HS-27A (cell line): ENCODE measurements around the gene DTX1.

Source experiments
- DNase-seq: peaks from one replicate; pipeline ENCODE4 v3.0.0-alpha.2; 2012; ENCODE audit warnings: low read depth, missing footprints

DTX1 gene

DNA sequence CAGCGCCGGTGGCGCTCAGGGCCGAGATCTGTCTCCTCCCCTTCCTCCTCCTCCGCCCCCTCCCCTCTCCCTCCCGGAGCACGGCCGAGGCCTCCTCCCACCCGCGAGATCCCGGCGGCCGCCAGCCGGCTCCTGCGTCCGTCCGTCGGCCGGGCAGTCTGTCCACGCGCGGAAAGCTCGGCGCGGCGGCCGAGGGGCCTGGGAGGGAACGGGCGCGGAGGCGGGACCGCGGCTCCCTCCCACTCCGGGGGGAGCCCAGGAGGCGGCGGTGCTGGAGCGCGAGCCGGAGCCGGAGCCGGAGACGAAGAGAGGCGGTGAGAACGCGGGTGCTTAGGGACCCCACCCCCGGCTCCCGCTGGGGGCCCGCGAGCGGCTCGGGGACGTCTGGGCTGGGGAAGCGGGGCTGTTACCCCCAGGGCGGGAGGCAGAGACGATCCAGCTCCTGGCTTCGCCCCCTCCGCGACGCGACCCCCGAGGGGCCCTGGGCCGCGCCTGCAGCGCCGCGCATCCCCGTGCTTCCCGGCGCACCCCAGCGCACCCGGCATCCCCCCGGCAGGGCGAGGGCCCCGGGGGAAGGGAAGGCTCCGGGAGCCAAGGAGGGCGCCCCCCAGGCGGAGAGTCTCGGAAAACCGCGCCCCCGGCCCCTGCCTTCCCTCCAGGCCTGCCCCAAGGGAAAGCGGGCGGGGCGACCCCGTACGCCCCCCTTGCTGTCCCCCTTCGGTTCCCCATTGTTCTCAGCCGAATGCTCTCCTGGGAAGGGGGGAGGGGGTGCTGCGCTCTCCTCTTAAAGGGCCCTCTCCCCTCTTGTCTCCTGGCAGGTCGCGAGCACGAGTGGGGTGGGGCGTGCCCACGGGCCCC, at the start of gene DTX1:
Gene DTX1, plus strand, starts transcription at position 100 of the 858 bp plus-strand sequence. CDS start 1,463 bp downstream, outside the sequence.
- DNase-seq = no peak

DNA sequence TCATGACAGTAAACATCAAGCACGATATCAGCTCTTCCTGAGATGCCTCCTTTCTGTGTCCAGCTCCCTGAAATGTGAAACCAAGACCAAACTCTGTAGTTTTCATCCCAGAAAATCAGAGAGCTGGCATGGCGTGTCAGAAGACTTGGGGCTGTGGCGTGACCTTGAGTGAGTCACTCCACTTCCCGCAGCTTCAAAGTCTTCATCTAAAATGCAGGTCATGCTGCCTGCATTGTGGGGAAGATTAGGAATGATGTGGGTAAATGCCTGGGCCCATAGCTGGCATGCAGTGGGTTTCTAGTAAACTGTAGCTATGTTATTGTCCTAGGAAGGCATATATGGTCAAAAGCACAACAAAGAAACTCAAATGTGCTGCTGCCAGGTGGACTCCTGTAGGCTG, 49.4 kb upstream of the DTX1 start:
- DNase-seq = peak; percentile 82

GRCh38 chr12:113010701-113011100, 45.8 kb upstream of the DTX1 start:
- no peak for DNase-seq

DNA sequence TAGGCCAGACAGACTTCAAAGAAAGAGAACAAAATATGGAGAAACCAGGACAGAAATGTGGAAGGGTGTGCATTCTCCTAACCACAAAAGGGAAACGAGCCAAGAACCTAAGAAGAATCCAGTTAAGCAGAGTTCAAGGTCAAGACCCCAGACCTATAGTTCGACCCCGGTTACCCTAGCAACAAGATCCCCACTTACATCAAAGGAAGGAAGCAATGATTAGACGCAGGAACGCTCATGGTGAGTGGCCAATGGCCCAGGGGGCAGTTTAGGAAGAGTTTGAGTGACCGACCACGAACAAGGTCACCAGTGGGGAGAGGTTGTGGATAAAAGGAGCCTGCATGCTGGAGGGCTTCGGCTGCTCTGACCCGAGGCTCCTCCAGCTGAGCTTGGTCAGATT, 42.0 kb upstream of the DTX1 start:
- DNase-seq = no peak

DNA sequence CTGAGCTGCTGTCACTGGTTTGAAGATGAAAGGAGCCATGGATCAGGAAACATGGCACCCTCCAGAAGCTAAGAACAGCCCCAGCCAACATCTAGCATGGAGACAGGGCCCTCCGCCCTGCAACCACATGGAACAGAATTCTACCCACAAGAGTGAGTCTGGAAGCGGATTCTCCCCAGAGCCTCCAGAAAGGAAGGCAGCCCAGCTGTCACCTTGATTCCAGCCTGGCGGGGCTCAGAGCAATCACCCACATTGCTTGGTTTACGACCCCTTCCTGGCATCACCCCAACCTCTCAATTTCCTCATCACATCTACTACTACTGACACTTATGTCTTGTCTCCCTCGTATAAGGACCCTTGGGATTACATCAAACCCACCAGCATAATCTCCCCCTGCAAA, 39.7 kb upstream of the DTX1 start:
- no peak for DNase-seq

DNA sequence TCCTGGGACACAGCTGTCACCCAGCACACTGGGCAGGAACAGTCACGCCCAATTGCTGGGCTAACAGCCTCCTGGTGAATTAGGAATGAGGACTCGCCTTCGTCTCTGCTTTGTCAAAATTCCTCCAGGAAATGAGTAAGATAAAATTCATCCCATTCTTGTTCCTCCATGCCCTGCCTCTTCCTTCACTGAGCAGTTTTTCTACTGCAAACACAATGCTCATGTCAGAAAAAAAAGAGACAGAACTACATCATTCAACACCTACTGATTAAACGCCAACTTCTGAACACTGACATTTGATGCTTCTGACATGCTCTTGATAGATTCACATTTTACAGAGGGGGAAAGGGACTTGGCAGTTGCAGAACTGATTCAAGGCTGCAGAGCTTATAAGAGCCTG, 37.5 kb upstream of the DTX1 start:
- no peak for DNase-seq

- no peak for DNase-seq
Measured at GRCh38 chr12:113021500-113021899, 35.0 kb upstream of the DTX1 start.

GRCh38 chr12:113022563-113023297, 33.8 kb upstream of the DTX1 start:
- DNase-seq = no peak

GRCh38 chr12:113027726-113028125, 28.8 kb upstream of the DTX1 start:
- no peak for DNase-seq

DNA sequence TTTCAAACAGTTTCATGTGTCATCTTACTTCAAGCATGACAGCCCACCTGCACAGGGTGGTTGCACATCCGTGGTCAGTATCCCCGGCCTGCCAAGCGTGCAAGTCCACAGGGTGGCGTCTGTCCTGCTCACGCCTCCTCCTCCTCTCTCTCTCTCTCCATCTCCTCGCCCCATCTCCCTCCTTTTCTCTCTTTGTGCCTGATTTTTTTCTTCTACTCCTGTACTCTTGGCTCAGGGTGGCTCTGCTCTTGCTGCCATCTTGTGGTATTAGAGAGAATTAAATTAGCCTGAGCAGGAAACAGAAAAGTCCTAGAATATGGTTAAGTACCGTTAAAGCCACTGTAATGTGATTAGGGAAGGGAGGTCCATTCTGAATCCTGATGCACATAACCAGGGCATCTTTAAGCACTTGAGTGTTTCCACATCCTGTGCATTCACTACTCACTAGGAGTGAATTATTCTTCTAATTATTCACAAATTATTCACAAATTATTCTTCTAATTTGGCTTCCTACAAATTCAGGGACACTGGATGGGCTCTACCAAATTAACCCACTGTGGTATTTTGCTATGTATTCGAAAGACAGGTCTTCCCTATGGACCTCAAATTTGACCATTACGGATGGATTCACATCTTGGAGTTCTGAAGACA, 25.5 kb upstream of the DTX1 start:
- no peak for DNase-seq

DNA sequence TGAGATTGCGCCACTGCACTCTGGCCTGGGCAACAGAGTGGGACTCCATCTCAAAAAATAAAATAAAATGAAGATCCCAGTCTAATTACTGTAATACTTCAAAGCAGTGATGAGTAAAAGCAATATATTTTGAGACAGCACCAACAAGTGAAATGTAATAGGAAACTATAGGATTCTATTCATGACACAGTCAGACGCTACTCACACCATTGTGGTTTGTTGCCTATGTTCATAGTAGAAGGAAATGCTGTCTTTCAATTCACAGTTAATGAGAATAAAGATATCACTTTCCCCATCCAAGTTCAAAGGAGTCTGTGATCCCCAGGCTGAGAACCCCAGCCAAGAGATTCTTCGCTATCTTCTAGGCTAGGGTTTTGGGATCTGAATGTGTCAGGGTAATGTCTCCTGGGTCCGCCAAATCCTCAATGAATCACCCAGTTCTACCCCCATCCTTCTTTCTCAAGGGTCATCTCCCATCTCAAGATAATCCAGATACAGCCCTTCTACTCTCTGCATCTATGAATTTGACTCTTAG, 16.6 kb upstream of the DTX1 start:
- DNase-seq = no peak

DNA sequence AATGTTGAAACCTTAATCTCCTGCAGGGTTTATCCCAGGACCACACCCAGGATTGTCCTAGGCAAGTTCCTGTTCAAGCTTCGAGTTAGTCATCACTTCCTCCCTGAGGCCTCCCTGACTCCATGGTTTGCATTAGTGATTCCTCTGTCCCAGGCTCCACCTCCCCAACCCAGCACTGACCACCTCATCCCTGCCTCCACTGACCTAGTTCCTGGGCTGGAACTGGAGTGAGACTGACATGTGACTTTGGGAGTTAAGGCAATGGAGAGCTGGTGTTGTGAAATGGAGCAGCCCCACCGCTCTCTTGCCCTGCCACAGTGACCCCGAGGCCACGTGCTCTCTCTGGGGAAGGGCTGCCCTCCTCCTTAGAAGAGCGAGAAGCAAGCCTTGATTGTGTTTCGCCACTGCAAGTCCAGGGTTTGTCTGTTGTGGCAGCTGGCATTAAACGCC, 15.8 kb upstream of the DTX1 start:
- peak; percentile 84 for DNase-seq

DNA sequence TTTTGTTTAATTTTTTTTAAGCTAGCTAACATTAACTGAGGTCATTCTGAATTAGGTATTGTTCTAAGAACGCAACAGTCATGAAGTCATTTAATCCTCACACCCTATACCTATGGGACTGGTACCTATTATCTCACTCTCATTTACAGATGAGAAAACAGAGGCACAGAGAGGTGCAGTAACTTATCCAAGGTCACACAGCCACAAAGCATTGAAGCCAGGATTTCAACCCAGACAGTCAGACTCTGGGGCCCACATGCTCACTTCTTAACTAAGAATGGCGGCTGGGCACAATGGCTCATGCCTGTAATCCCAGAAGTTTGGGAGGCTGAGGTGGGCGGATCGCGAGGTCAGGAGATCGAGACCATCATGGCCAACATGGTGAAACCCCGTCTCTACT, 15.0 kb upstream of the DTX1 start:
- DNase-seq = no peak

DNA sequence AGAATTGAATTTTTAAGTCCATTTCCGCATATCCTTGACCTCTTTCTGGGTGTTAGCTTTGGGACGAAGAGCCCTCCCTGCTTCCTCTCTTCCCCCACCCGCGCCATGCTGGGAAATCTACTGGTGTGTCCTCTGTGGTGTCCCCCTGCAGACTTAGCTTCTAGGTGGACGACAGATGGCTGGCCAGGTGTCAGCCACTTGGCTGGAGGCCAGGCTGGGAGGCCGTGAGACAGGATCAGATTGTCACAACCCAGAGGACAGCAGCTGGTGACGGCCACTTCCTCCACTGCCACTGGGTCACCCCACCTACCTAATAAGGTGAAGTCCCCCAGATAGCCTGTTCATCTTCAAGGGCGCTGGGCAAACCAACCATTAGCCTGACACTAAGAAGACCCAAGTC, 13.3 kb upstream of the DTX1 start:
- no peak for DNase-seq

GRCh38 chr12:113044516-113044915, 12.0 kb upstream of the DTX1 start:
- DNase-seq = no peak

GRCh38 chr12:113048716-113049127, 7.8 kb upstream of the DTX1 start:
- DNase-seq = no peak

DNA sequence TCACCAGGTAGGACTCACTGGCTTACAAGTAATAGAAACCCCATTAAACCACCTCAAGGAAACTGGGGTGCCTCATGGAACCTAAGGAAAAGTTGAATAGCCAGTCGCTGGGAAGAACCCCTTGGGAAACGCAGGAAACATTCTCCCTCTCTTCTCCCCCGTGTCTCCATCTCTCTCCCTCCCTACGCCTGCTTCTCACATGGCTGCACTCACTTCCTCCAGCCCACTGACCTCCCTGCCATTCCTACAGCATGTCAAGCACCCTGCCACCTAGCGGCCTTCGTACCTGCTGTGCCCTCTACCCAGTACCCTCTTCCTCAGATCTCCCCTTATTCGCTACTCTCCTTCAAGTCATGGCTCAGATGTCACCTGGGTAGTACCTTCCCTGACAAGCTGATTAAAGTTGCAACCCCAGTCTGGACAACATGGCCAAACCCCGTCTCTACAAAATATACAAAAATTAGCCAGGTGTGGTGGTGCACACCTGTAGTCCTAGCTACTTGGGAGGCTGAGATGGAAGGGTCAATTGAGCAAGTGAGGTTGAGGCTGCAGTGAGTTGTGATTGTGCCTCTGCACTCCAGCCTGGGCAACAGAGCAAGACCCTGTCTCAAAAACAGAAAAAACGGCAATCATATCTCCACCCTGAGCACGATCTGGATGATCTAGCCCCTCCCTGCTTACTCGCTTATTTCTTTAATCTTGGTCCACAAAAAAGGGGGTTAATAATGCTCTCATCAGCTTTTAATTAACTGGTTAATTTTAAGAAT, 6.4 kb upstream of the DTX1 start:
- DNase-seq = no peak

GRCh38 chr12:113050795-113051194, 5.7 kb upstream of the DTX1 start:
- no peak for DNase-seq

GRCh38 chr12:113051759-113052158, 4.8 kb upstream of the DTX1 start:
- no peak for DNase-seq

DNA sequence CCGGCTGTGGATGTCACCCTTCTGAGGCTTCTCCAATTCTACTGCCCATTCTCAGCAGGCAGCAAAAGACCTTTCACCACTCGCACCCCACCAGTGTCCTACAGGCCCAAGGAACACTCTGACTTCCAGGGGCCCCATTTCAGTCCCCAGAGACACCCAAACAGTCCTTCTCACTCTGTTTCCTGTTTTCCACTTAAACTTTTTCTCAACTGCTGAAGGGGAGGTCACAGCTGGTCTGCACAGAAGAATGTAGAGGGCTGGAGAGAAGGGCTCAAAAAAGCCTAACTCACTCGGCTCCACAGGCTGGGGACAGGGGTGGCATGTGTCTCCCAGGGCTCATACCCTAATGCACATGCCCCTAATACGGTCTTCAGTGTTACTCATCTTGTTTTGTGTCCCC, 4.2 kb upstream of the DTX1 start:
- DNase-seq = no peak

DNA sequence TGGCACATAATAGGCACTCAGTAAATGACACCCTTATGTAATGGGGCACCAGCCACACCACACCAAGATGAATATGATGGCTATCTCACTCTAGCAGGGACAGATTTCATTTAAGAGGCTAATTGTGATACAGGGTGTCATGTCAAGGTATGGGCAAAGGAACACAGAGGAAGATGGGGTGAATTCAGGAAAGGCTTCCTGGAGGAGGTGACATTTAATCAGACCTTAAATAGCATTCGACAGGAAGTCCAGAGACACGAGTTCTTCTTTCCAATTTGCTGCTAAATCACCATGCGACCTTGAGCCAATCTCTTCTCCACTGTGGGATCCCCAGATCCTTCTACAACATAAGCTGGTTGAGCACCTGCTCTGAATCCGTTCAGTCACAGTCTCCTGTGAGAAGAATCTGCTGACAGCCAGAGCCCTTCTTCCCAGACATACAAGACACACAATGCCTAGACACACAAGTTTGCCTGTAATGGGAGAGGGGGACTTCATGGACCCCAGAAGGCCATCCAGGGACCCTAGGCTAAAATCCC, 1.5 kb upstream of the DTX1 start:
- DNase-seq = no peak
